Measurements from ENCODE around the gene COX7A2. TPM values are rescaled to one million over a fixed set of nuclear protein-coding genes. Genes with fewer than 3 reads are reported as not detected.

Gene COX7A2
- total and polyA plus RNA-seq, 2 donors (not counting 1 experiment from before 2014, with no cell fraction given) = 83.8 to 160 TPM

- H3K4me2 ChIP-seq (replicated peaks; ENCODE audit: low read depth, low read length, poor library complexity, severe bottlenecking) = no peak overlapping the region
- no peak overlapping the region for H3K27ac ChIP-seq (ENCODE audit: low read length in 2 of 2)
- no CpG with 5 or more reads among the region's 4 CpGs for WGBS (ENCODE audit: insufficient coverage)
- no peaks in the 10 kb centered on the region for H3K36me3 ChIP-seq (replicated peaks in 1 of 2; ENCODE audit: control extremely low read depth in 1 of 2, control insufficient read depth in 1 of 2, extremely low read depth in 1 of 2, insufficient read depth in 2 of 2, low read length in 1 of 2)
- no peak overlapping the region for H3K9ac ChIP-seq (ENCODE audit: low read length)
- peaks cover 0 to 19% (median 4%) of the 10 kb centered on the region in 4 experiments for H3K27me3 ChIP-seq (replicated peaks in 1 of 4; ENCODE audit: control extremely low read depth in 1 of 4, control insufficient read depth in 3 of 4, insufficient read depth in 4 of 4, low read length in 3 of 4)
- DNase-seq (no peak), ATAC-seq (ENCODE audit: low read depth) (no peak)
- H3K9me3 ChIP-seq (ENCODE audit: control extremely low read depth in 1 of 3, control insufficient read depth in 2 of 3, insufficient read depth in 1 of 3, low read length in 2 of 3) = no peaks in the 10 kb centered on the region
- Mint-ChIP-seq H3K9me3 (ENCODE audit: insufficient read depth) (no peaks in the 10 kb centered on the region), H3K27me3 (peaks cover 52% of the 10 kb centered on the region), H3K4me1 (no peaks in the 10 kb centered on the region), H3K4me3 (no peak overlapping the region), H3K27ac (no peak overlapping the region)
- H3K79me2 ChIP-seq (ENCODE audit: control insufficient read depth, insufficient read depth, low read length) = no peaks in the 10 kb centered on the region
- no peaks in the 10 kb centered on the region for H4K20me1 ChIP-seq (ENCODE audit: control insufficient read depth, insufficient read depth, low read length, poor library complexity, severe bottlenecking)
- intact Hi-C loops (cut with micrococcal nuclease) = no loop called here
- no peaks in the 10 kb centered on the region for H3K4me1 ChIP-seq (ENCODE audit: control insufficient read depth in 2 of 2, insufficient read depth in 2 of 2, low read length in 2 of 2)
- no peak overlapping the region for H2AFZ ChIP-seq (ENCODE audit: insufficient read depth, low read depth, low read length, poor library complexity, severe bottlenecking)
- ChIA-PET POLR2A (no interaction called here), CTCF (interaction anchor here (0.7 to 6.5 kb wide), 4 partner anchors 9 to 1488 kb away, joined by 3 to 48 read pairs (median 6); partner anchors contain the start of gene COL12A1)
- no peak overlapping the region for H3K4me3 ChIP-seq (ENCODE audit: control extremely low read depth in 1 of 5, extremely low read depth in 1 of 5, insufficient read depth in 1 of 5, low read depth in 2 of 5, low read length in 4 of 5)
- TF ChIP-seq EZH2 (IDR thresholded peaks at IDR 0.05; ENCODE audit: borderline replicate concordance, insufficient read depth, low read depth, low read length, poor library complexity, severe bottlenecking) (no peak), CTCF (IDR thresholded peaks at IDR 0.05) (no peak)
Measured at GRCh38 chr6:75221116-75221515, 22.5 kb downstream of the COX7A2 start.

- Histone ChIP-seq H3K4me3 (ENCODE audit: control extremely low read depth in 1 of 5, extremely low read depth in 1 of 5, insufficient read depth in 1 of 5, low read depth in 2 of 5, low read length in 4 of 5) (no peak overlapping the region), H3K9me3 (ENCODE audit: control extremely low read depth in 1 of 3, control insufficient read depth in 2 of 3, insufficient read depth in 1 of 3, low read length in 2 of 3) (no peaks in the 10 kb centered on the region), H3K36me3 (replicated peaks in 1 of 2; ENCODE audit: control extremely low read depth in 1 of 2, control insufficient read depth in 1 of 2, extremely low read depth in 1 of 2, insufficient read depth in 2 of 2, low read length in 1 of 2) (no peaks in the 10 kb centered on the region), H3K4me2 (replicated peaks; ENCODE audit: low read depth, low read length, poor library complexity, severe bottlenecking) (no peak overlapping the region), H3K9ac (ENCODE audit: low read length) (no peak overlapping the region), H2AFZ (ENCODE audit: insufficient read depth, low read depth, low read length, poor library complexity, severe bottlenecking) (no peak overlapping the region), H4K20me1 (ENCODE audit: control insufficient read depth, insufficient read depth, low read length, poor library complexity, severe bottlenecking) (no peaks in the 10 kb centered on the region), H3K79me2 (ENCODE audit: control insufficient read depth, insufficient read depth, low read length) (no peaks in the 10 kb centered on the region), H3K27ac (ENCODE audit: low read length in 2 of 2) (no peak overlapping the region), H3K27me3 (replicated peaks in 1 of 4; ENCODE audit: control extremely low read depth in 1 of 4, control insufficient read depth in 3 of 4, insufficient read depth in 4 of 4, low read length in 3 of 4) (peaks cover 0 to 21% (median 8%) of the 10 kb centered on the region in 4 experiments), H3K4me1 (ENCODE audit: control insufficient read depth in 2 of 2, insufficient read depth in 2 of 2, low read length in 2 of 2) (no peaks in the 10 kb centered on the region)
- WGBS (ENCODE audit: insufficient coverage) = no CpG with 5 or more reads among the region's 1 CpG
- peaks cover 57% of the 10 kb centered on the region for H3K27me3 Mint-ChIP-seq
- TF ChIP-seq CTCF (IDR thresholded peaks at IDR 0.05) = no peak
- no peak for TF ChIP-seq EZH2 (IDR thresholded peaks at IDR 0.05; ENCODE audit: borderline replicate concordance, insufficient read depth, low read depth, low read length, poor library complexity, severe bottlenecking)
- ChIA-PET CTCF (interaction anchor here (0.7 to 6.5 kb wide), 4 partner anchors 9 to 1487 kb away, joined by 3 to 48 read pairs (median 6); partner anchors contain the start of gene COL12A1), POLR2A (no interaction called here)
- H3K27ac Mint-ChIP-seq = no peak overlapping the region
- DNase-seq (no peak), ATAC-seq (ENCODE audit: low read depth) (no peak)
- H3K4me3 Mint-ChIP-seq = no peak overlapping the region
- no peaks in the 10 kb centered on the region for H3K4me1 Mint-ChIP-seq
- intact Hi-C loops (cut with micrococcal nuclease) = no loop called here
- H3K9me3 Mint-ChIP-seq (ENCODE audit: insufficient read depth) = no peaks in the 10 kb centered on the region
Measured at GRCh38 chr6:75220357-75220756, 23.2 kb downstream of the COX7A2 start.

Data from B cell (primary cell).